ENCODE measurements around the gene KIF24. TPM values are rescaled to one million over a fixed set of nuclear protein-coding genes. Genes with fewer than 3 reads are reported as not detected.

Gene KIF24
- total RNA-seq, 1 experiment from 2014 or later = 5.8 TPM

DNA sequence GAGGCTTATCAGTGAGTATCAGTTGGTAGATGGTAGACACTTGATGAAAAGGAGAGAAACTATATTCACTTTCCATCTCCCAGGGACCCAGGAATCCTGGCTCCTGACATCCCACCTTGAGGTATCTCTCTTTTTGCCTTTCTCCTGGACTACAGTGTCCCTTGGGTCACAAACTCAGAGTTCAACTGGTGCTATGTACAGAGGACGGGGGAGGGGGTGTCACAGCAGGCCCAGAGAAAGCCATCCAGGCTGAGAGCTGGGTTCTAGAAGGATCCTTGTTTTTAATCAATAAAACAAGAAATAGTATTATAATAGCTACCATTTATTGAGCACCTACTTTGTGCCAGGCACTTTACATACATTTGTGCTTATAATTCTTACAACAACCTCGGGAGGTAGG lies 37.3 kb upstream of the KIF24 start:
- TF ChIP-seq FOSL1 (IDR thresholded peaks at IDR 0.05; ENCODE audit: low read depth) = no peak
- no peak for TF ChIP-seq RAD21 (IDR thresholded peaks at IDR 0.05; ENCODE audit: low read depth)
- no peak for TF ChIP-seq POLR2AphosphoS5 (IDR thresholded peaks at IDR 0.05; ENCODE audit: low read depth, low read length)
- no peak for TF ChIP-seq EZH2phosphoT487 (IDR thresholded peaks at IDR 0.05; ENCODE audit: borderline replicate concordance)
- TF ChIP-seq, protein P1, sequence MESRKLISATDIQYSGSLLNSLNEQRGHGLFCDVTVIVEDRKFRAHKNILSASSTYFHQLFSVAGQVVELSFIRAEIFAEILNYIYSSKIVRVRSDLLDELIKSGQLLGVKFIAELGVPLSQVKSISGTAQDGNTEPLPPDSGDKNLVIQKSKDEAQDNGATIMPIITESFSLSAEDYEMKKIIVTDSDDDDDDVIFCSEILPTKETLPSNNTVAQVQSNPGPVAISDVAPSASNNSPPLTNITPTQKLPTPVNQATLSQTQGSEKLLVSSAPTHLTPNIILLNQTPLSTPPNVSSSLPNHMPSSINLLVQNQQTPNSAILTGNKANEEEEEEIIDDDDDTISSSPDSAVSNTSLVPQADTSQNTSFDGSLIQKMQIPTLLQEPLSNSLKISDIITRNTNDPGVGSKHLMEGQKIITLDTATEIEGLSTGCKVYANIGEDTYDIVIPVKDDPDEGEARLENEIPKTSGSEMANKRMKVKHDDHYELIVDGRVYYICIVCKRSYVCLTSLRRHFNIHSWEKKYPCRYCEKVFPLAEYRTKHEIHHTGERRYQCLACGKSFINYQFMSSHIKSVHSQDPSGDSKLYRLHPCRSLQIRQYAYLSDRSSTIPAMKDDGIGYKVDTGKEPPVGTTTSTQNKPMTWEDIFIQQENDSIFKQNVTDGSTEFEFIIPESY (IDR thresholded peaks at IDR 0.05; ENCODE audit: extremely low read depth, insufficient replicate concordance, low read length) = no peak
- TF ChIP-seq ZNF274 (IDR thresholded peaks at IDR 0.05; ENCODE audit: low read depth, low read length) = no peak
- no peak for TF ChIP-seq SRF (IDR thresholded peaks at IDR 0.05; ENCODE audit: low read depth)
- TF ChIP-seq EZH2 (IDR thresholded peaks at IDR 0.05) = no peak
- TF ChIP-seq EGR1 (IDR thresholded peaks at IDR 0.05; ENCODE audit: low read depth) = no peak
- no peak for TF ChIP-seq CTCF (IDR thresholded peaks at IDR 0.05 in 2 of 3, conservative IDR thresholded peaks at IDR 0.05 in 1 of 3; ENCODE audit: borderline replicate concordance in 1 of 3, insufficient read depth in 1 of 3, low read depth in 2 of 3, low read length in 2 of 3)
- Histone ChIP-seq H3K4me3 (replicated peaks in 1 of 2; ENCODE audit: low read depth in 1 of 2, low read length in 2 of 2) (no peak overlapping the region), H3K4me2 (ENCODE audit: low read length) (no peak overlapping the region), H4K20me1 (ENCODE audit: insufficient read depth) (no peaks in the 10 kb centered on the region), H3K27ac (ENCODE audit: low read depth, low read length) (no peak overlapping the region), H2AFZ (ENCODE audit: low read depth, low read length, poor library complexity, severe bottlenecking) (no peak overlapping the region), H3K27me3 (ENCODE audit: insufficient read depth, low read length) (no peaks in the 10 kb centered on the region), H3K4me1 (ENCODE audit: control insufficient read depth in 1 of 2, insufficient read depth in 2 of 2, low read length in 2 of 2) (no peaks in the 10 kb centered on the region), H3K9me2 (ENCODE audit: insufficient read depth) (no peaks in the 10 kb centered on the region), H3K9ac (ENCODE audit: low read length) (no peak overlapping the region), H3K79me2 (ENCODE audit: insufficient read depth, low read length) (no peaks in the 10 kb centered on the region), H3K36me3 (ENCODE audit: control insufficient read depth in 1 of 2, insufficient read depth in 2 of 2, low read length in 2 of 2) (0 out of 4 replicates have a peak, but pooled peaks cover 0 to 2% of the 10 kb centered on the region in 2 experiments), H3K9me3 (ENCODE audit: control insufficient read depth in 1 of 2, insufficient read depth in 1 of 2, low read depth in 1 of 2, low read length in 2 of 2) (no peaks in the 10 kb centered on the region)
- no peak for ATAC-seq
- ChIA-PET CTCF (no interaction called here), POLR2A (no interaction called here), RAD21 (ENCODE audit: low non-redundant PET in 1 of 2, low total read pairs in 2 of 2, uncharacterized antibody in 2 of 2, unreplicated experiment in 2 of 2) (no interaction called here)
- no peak for DNase-seq (ENCODE audit: low read depth, low spot score)
- intact Hi-C loops (cut with micrococcal nuclease) = no loop called here
- no TSS peak for BruUV-seq (replicated peaks)

All from HCT116 (cell line).